ENCODE results near the gene ABCA5.

DNA sequence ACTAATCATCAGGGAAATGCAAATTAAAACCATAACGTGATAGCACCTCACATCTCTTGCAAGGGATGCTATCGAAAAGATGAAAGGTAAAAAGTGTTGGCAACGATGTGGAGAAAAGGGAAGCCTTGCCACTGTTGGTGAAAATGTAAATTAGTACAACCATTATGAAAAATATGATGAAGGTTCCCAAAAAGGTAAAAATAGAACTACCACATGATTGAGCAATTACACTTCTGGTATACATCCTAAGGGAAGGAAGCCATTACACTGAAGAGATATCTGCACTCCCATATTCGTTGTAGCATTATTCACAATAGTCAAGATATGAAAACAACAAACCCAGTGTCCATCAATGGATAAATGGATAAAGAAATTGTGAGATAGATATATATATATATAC lies 119.8 kb downstream of the ABCA5 start:
- TF ChIP-seq KAT2B (IDR thresholded peaks at IDR 0.05; ENCODE audit: borderline replicate concordance, low read depth, low read length) = no peak
- TF ChIP-seq HDAC2 (CRISPR knock-in tag; IDR thresholded peaks at IDR 0.05) = no peak
- TF ChIP-seq CC2D1A (CRISPR knock-in tag; IDR thresholded peaks at IDR 0.05) = no peak
- no peak for TF ChIP-seq ZNF510 (CRISPR knock-in tag; IDR thresholded peaks at IDR 0.05; ENCODE audit: low read depth)
- TF ChIP-seq, protein P1, sequence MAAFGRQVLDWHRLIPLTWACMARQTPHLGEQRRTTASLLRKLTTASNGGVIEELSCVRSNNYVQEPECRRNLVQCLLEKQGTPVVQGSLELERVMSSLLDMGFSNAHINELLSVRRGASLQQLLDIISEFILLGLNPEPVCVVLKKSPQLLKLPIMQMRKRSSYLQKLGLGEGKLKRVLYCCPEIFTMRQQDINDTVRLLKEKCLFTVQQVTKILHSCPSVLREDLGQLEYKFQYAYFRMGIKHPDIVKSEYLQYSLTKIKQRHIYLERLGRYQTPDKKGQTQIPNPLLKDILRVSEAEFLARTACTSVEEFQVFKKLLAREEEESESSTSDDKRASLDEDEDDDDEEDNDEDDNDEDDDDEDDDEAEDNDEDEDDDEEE (CRISPR knock-in tag; IDR thresholded peaks at IDR 0.05) = no peak
- no peak for TF ChIP-seq ZBTB20 (CRISPR knock-in tag; IDR thresholded peaks at IDR 0.05; ENCODE audit: borderline replicate concordance, low read depth)
- TF ChIP-seq, protein P2, sequence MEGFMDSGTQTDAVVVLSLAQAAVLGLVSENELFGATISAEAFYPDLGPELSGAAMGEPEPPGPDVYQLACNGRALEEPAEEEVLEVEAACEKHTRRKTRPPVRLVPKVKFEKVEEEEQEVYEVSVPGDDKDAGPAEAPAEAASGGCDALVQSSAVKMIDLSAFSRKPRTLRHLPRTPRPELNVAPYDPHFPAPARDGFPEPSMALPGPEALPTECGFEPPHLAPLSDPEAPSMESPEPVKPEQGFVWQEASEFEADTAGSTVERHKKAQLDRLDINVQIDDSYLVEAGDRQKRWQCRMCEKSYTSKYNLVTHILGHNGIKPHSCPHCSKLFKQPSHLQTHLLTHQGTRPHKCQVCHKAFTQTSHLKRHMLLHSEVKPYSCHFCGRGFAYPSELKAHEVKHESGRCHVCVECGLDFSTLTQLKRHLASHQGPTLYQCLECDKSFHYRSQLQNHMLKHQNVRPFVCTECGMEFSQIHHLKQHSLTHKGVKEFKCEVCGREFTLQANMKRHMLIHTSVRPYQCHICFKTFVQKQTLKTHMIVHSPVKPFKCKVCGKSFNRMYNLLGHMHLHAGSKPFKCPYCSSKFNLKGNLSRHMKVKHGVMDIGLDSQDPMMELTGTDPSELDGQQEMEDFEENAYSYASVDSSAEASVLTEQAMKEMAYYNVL (CRISPR knock-in tag; IDR thresholded peaks at IDR 0.05; ENCODE audit: borderline replicate concordance) = no peak
- no peak for TF ChIP-seq ZKSCAN5 (CRISPR knock-in tag; IDR thresholded peaks at IDR 0.05)
